WERI-Rb-1 (cell line): Measurements from ENCODE around the gene PDE1A.

Experiments used
- DNase-seq: peaks from one replicate; pipeline ENCODE4 v3.0.0-alpha.2; 2020
- H3K27ac ChIP-seq: fragments of 250-450 bp; sonication (Bioruptor Pico); 2 replicates; pipeline ENCODE4 v1.5.1; 2020; ENCODE audit warnings: mild to moderate bottlenecking, moderate library complexity
- H3K27me3 ChIP-seq: fragments of 250-450 bp; sonication (Bioruptor Pico); 2 replicates; pipeline ENCODE4 v1.5.1; 2021; ENCODE audit warnings: mild to moderate bottlenecking, low read depth, moderate library complexity; ENCODE audit not compliant: insufficient read depth, severe bottlenecking
- H3K36me3 ChIP-seq: fragments of 250-450 bp; sonication (Bioruptor Pico); 2 replicates; pipeline ENCODE4 v1.5.1; 2020; ENCODE audit warnings: mild to moderate bottlenecking, moderate library complexity
- H3K4me3 ChIP-seq: 2 replicates; pipeline ENCODE4 v1.5.1; 2011; ENCODE audit warnings: low read depth, mild to moderate bottlenecking, control low read depth, low read length
- H3K9me3 ChIP-seq: fragments of 250-450 bp; sonication (Bioruptor Pico); 2 replicates; pipeline ENCODE4 v1.5.1; 2021; ENCODE audit warnings: mild to moderate bottlenecking, moderate library complexity; ENCODE audit not compliant: severe bottlenecking
- TF ChIP-seq, protein P1 (sequence below): IDR thresholded peaks from 2 replicates; pipeline ENCODE4 v1.5.1; 2011; ENCODE audit warnings: low read depth, mild to moderate bottlenecking, control low read depth, inconsistent platforms, low read length

Gene PDE1A

DNA sequence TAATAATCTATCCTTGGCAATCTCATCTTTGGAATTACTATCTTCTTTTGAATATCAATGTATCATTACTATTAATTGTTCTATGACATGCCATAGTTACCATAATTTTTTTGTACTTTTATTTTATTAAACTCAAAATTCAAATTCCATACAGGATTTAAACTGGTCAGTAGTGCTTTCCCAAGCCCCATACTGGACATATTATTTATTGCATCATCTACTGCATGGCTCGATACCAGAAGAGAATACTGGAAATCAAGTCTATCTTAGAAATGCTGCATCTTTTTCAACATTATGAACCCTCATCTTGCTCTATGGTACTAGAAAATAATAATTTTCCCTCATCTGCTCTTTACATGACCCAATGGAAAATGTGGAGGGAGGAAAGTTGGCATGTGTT lies 9.4 kb upstream of the PDE1A start:
- Histone ChIP-seq H3K9me3 (no peaks in the 10 kb centered on the region), H3K27ac (no peak overlapping the region), H3K27me3 (no peaks in the 10 kb centered on the region), H3K4me3 (no peak overlapping the region), H3K36me3 (no peaks in the 10 kb centered on the region)
- no peak for DNase-seq
- TF ChIP-seq, protein P1, sequence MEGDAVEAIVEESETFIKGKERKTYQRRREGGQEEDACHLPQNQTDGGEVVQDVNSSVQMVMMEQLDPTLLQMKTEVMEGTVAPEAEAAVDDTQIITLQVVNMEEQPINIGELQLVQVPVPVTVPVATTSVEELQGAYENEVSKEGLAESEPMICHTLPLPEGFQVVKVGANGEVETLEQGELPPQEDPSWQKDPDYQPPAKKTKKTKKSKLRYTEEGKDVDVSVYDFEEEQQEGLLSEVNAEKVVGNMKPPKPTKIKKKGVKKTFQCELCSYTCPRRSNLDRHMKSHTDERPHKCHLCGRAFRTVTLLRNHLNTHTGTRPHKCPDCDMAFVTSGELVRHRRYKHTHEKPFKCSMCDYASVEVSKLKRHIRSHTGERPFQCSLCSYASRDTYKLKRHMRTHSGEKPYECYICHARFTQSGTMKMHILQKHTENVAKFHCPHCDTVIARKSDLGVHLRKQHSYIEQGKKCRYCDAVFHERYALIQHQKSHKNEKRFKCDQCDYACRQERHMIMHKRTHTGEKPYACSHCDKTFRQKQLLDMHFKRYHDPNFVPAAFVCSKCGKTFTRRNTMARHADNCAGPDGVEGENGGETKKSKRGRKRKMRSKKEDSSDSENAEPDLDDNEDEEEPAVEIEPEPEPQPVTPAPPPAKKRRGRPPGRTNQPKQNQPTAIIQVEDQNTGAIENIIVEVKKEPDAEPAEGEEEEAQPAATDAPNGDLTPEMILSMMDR, result no peak

DNA sequence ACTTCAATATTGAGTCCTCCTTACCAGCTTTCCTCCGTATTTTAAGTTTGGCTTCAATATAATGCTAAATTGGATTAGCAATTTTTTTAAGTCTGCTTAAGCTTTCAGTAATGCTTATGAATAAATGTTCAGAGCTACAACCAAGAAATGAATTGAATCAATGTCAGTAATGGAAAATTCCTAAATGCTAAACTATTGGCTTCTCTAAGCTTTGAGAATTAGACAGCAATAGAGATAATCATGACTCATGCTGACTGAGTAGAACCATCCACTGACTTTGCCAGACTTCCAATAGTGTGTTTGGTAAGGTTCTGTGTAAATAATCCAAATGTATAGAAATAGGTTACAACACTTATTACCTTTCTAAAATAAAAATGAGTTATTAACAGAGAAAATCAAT lies 8.9 kb upstream of the PDE1A start:
- H3K36me3 ChIP-seq, result no peaks in the 10 kb centered on the region
- TF ChIP-seq, protein P1, result no peak
- no peaks in the 10 kb centered on the region for H3K9me3 ChIP-seq
- no peak for DNase-seq
- H3K27me3 ChIP-seq, result no peaks in the 10 kb centered on the region
- no peak overlapping the region for H3K27ac ChIP-seq
- no peak overlapping the region for H3K4me3 ChIP-seq

DNA sequence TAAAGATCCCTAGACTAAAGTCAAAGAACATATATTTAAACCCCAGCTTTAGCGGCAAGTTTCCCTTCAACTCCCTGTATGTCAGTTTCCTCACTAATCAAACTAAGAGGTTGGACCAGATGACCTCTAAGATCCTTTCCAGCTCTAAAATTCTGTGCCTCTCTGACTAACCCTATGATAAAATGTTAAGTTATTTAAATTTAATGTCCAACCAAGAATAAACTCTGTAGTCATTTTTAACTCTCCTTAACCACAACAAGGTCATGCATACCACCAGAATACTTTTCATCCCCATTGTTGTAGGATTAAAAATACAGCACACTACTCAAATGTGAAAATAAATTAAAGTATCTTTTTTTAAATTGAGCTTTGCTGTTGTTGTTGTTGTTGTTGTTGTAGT lies 5.2 kb upstream of the PDE1A start:
- Histone ChIP-seq H3K36me3 (no peaks in the 10 kb centered on the region), H3K27ac (no peak overlapping the region), H3K27me3 (no peaks in the 10 kb centered on the region), H3K9me3 (no peaks in the 10 kb centered on the region), H3K4me3 (no peak overlapping the region)
- TF ChIP-seq, protein P1, result no peak
- DNase-seq, result no peak

DNA sequence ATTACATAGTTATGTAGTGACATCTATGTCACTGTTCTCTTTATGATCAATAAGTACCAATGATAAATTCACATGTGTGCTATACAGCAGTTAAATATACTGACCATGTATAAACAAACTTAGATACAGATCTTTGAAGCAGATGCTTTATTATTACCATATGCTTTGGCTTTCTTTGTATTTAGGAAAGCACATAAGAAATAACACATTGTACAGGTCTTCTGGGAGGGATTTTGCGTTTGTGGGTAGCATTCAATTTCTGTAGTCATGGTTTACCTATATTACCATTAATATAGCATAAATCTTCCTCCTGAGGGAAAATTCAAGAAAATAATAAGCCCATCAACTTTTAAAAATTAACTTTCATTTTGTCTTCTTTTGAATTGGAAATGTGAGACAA lies 1.6 kb upstream of the PDE1A start:
- no peak overlapping the region for H3K4me3 ChIP-seq
- H3K9me3 ChIP-seq, result no peaks in the 10 kb centered on the region
- H3K36me3 ChIP-seq, result no peaks in the 10 kb centered on the region
- no peak for DNase-seq
- no peaks in the 10 kb centered on the region for H3K27me3 ChIP-seq
- no peak overlapping the region for H3K27ac ChIP-seq
- TF ChIP-seq, protein P1, result no peak

DNA sequence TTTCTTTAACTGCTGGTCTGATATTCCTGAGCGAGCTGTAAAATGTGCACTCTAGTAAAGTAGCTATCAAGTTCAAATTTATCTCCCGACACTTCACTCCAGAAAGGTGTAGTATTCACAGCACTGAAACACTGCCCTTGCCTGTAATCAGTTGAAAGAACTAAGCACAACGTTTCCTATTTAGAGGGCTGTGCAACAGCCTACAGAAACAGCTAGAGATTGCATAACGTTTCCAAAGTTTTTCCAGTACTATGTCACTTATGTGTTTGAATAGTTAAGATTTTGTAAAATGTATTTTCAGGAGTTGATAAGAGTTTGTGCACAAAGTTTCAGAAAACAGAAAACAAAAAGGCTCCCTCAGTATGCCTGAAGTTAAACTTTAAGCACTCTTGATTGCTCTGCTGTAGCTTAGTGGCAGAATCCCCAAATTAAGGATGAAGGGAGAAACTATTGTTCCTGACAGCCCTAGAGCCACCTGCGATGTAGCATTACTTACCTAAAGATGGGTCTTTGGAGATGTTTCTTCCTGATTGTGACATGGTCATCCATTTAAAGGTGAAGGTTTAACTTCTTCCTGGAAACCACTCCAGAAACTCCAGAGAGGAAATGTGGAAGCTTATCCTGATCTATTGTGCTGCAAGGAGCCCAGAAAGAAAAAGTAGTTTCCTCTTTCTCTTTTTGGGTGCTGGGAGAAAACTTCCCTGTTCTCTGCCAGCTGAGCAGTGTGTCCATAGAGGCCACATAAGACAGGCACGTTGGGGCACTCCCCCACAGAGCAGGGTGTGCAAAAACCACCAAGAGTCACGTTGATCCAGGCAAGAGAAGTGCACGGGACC lies 536 bp downstream of the PDE1A start:
- no peak for DNase-seq
- no peak overlapping the region for H3K27ac ChIP-seq
- no peaks in the 10 kb centered on the region for H3K27me3 ChIP-seq
- TF ChIP-seq, protein P1, result no peak
- H3K4me3 ChIP-seq, result no peak overlapping the region
- no peaks in the 10 kb centered on the region for H3K36me3 ChIP-seq
- H3K9me3 ChIP-seq, result no peaks in the 10 kb centered on the region

DNA sequence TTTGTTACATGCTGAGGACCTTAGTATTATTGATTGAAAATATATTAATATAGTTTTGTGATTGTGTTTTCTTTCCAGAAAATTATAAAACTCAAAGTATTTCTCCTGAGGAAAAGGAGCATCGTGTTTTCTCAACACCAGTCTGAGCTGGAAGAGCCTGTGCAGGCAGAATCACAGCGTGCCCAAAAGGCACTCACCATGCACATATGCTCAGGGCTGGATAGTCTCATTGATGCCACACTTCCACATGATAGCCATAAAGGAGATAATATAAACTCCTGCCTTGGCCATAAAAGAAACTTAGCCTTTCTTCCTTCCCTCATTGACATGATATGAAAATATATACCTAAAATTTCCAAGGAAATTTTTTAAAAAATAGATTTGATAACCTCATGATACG lies 4.0 kb downstream of the PDE1A start:
- H3K36me3 ChIP-seq, result no peaks in the 10 kb centered on the region

More for the DNA sequence above, 4.0 kb downstream of the PDE1A start:
- TF ChIP-seq, protein P1, result no peak
- H3K9me3 ChIP-seq, result no peaks in the 10 kb centered on the region
- no peak for DNase-seq
- H3K27me3 ChIP-seq, result no peaks in the 10 kb centered on the region
- H3K27ac ChIP-seq, result no peak overlapping the region
- H3K4me3 ChIP-seq, result no peak overlapping the region
